Measurements from ENCODE around the gene KIF26B. TPM values are rescaled to one million over a fixed set of nuclear protein-coding genes. Genes with fewer than 3 reads are reported as not detected.

KIF26B gene
- total RNA-seq, 1 experiment from 2014 or later = 2.1 TPM

DNA sequence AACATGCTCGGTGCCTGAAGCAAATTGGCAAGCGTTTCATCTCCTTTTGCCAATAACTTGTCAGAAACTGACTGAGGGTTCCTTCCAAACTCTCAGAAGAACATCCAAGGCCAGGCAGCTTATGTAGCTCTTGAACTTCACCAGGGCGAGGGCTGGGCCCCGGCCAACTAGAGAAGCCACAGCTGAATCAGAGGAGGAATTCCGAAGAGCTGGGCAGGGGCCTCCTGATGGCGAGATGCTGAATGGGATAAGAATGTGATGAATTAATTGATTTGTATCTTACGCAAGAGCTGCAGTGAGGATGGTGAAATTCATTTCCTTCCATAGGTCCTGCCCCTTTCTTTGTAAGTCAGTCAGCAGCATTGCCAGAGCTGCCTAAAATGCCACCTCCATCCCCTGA, 345.8 kb downstream of the KIF26B start:
- peak; percentile 47 for DNase-seq (ENCODE audit: low spot score)

DNA sequence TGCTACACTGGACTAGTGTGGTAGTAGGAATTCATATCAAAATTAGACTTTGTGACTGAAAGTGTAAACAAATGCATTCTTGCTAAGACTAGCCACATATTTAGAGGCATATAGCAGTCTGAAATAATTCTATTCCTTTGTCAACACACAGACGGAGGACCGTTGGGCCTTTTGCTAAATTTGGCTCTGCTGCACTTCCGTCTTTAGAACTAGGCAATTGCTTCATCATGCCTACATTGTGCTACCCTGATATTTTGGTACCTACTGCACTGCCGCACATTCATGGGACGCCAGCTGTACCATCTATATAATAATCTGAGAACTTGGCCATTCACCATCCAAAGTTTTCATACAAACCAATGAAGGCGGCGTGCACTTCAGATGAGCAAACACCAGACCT, 346.8 kb downstream of the KIF26B start:
- no peak for DNase-seq (ENCODE audit: low spot score)

DNA sequence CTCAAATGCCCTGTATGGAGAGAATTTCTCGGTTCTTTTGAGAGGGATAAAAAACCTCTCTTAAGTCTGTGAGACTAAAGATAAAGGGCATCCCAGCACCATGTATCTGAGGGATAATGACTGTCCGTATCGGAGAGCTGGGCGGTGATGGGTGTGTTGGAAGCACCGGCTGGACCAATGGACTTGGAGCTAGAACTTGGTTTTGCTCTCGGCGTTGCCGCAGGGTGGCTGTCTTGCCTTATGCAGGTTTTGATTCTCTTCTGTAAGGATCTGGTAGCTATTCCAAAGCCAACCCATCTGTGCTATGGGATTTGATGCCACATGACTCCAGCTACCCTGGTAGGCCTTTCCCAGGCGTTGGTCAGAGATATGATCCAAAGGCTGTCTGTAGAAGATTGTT, 348.8 kb downstream of the KIF26B start:
- DNase-seq (ENCODE audit: low spot score) = no peak

DNA sequence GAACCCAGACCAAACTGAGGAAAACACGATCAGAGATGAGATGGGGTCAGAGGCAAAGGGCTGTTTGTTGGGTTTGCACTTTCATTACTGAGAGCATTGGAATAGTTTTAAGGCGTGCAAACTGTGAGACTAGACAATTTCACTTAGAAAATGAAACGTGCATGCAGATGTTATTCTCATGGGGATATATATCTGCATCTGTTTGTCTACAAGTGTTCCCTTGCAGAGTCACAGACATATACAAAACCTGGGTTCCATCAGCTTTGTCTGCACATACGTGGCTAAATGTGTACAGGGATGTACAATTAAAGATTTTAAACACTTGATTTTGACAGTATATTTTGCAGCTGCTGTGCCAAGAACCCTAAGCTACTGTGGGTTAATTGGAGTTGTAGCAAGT, 355.4 kb downstream of the KIF26B start:
- no peak for DNase-seq (ENCODE audit: low spot score)

DNA sequence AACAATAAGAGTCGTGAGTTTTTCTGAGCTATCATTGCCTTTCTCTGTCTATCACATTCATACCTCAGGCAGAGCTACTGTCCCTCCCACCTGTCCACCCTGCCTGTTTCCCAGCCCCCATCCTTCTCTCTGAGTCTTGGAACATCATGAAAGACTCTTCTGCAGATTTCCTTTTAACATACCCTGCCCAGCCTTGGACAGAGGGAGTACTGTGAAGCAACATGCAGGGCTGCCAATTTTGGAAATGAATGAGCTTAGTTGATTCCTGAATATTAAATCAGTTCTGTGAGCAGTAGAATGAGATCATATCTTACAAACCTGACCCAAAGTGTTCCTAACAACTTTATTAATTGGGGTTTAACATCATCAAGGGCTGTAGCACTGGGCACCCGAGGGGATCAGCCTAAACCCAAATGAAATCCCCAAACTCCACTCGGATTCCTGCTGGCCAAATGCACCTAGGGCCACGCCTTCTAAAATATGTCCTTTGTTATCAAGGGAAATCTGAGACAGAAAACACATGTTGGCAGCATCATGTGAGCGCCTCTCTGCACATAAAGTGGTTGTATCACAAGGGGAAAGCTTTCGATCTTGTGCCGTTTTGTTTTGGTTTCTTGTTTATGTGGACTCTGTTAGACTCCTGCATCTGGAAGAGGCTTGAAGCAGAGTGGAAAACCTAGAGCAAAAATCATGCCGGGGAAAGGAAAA, 357.6 kb downstream of the KIF26B start:
- DNase-seq (ENCODE audit: low spot score) = peak; percentile 30

DNA sequence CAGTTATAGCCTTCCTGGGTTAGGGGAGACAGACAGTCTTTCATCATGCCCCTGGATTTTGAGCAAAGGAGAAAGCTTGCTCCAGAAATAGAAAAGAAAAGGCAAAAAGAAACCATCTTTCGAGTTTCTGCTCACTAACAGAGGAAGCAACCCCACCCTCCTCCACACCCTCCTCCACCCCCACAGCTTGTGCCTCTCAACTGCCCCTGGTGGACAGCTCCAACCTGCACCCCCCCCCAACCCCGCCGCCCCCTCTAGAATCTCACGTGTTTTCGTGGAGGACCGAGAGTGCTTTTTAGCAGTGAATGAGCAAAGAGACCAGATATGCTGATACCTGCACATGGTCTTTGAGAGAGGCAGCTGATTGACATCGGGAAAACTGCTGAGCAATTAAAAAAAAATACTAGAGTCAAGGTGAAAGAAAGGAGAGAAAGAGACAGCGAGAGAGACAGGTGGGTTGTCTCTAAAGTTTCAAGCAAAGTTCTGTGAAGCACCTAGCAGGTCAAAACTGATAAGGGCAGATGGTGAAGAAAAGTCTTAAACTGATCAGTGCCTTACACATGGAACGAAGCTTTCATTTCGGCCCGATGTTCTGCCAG, 358.3 kb downstream of the KIF26B start:
- peak; percentile 63 for DNase-seq (ENCODE audit: low spot score)

DNA sequence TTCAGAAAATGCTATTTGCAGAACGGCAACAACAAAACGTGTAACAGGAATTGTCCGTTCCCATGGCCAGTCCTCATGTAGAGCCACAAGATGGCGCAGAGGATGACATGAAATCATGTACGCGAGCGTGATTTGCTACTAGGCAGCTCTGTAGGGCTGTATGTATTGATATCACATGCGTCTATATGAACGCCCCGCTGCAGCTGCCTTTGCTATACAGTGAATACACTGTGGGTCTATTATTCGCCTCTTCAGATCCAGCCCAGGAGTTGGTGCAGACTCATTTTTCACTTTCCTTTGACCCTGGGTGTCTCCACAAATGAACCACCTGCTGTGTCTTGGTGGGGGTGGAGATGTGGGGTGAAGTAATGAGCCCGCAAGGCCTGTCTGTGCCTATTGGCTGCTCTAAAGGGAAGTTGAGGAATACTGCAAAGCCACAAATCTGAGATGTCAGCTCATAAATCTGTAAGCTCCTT, 361.5 kb downstream of the KIF26B start:
- DNase-seq (ENCODE audit: low spot score) = no peak

DNA sequence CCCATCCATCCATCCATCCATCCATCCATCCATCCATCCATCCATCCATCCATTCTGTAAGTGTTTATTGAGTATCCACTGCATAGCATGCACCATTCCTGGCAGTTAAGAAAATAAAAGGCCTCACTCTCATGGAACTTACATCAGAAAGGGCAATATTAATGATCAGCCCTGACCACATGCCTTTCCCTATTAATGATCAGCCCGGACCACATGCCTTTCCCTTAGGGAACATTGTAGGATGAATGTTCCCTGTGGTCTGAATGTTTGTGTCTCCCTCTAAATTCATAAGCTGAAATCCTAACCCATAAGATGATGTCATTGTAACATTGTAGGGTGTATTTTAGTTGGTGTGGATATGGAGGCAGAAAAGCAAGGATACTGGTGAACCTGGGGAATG, 365.8 kb downstream of the KIF26B start:
- no peak for DNase-seq (ENCODE audit: low spot score)

DNA sequence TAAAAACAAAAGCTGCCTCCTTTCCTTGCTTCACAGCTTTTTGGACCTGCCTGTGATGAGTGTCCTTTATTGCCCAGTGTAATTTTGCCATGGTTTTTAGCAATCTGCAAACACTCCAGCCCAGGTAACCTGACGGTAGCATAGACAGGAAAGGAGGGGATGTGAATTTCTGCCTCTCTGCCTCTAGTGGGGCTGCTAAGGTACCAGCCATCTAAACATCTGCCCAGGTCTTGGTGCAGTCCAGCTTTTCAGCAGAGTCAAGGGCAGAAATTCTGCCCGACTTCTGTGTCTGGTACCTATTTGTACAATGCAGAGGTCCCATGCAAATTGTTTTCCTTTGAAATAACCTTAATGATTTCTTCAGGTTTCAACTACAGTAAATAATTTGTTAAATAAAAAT, 371.4 kb downstream of the KIF26B start:
- DNase-seq (ENCODE audit: low spot score) = no peak

DNA sequence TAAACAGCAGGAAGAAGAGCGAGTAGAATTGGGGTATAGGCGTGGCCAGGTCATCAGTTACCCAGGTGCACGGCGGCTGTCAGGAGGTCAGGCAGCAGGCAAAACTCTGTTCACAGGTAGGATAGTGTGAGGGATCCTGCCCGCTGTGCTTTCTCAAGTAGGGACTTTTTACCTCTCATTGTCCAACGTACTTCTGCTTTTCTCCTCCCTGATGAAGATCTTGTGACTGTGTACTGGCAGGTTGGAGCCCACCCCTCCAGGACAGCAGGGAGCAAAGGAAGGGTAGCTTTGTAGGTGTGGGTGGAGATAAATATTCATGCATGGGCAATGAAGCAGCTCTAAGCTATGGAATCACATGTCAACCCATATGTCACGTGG, 373.5 kb downstream of the KIF26B start:
- DNase-seq (ENCODE audit: low spot score) = no peak

DNA sequence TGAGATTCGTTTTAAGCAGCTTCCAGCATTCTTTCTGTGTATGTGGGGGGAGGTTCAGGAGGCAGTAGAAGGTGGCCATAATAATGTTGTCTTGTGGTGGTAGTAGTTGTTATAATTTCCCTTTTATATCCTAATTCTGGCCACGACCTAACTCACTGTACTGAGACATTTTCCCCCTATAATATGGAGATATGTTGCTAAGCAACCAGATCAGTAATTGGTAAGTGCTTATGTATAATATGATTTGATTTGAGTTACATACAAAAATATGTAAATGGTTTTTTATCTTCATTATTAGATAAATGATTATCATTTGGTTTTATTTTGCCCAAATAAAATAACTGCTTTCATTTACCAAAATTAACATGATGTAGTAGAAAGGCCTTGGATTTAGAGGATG, 376.2 kb downstream of the KIF26B start:
- DNase-seq (ENCODE audit: low spot score) = no peak

DNA sequence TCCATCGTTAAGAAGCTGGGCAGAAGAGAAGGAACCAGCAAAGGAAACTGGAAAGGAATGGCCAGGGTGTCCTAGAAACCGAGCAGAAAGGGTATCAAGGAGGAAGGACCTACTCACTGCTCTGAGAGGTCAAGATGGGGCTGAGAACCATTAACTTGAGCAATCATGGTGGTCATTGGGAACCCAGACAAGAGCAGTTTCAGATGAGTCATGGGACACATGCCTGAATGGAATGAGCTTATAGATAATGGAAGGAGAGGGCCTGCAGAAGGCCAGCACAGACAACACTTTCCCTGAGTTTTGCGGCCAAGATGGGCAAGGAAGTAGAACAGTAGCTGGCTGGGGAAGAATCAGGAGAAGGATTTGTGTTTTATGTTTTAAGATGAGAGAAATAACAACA, 383.2 kb downstream of the KIF26B start:
- DNase-seq (ENCODE audit: low spot score) = no peak

DNA sequence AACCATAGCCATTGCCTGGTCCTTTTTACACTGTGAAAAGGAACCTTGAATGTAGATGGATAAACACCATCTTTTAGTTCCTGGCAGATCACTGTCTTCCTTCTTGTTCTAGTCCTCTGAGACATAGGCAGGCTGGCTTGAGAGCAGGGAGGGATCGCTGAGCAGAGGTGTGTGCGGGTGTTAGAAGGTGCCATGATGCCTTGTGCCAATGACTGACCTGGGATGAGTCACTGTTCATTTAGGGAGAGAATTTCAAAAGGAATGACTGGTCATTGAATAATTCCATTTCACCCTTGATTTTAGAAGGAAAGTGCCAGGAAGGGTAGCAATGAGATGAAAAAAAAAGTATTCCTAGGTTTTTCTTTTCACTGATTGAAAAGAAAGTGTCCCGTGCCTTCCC, 383.9 kb downstream of the KIF26B start:
- DNase-seq (ENCODE audit: low spot score) = no peak

DNA sequence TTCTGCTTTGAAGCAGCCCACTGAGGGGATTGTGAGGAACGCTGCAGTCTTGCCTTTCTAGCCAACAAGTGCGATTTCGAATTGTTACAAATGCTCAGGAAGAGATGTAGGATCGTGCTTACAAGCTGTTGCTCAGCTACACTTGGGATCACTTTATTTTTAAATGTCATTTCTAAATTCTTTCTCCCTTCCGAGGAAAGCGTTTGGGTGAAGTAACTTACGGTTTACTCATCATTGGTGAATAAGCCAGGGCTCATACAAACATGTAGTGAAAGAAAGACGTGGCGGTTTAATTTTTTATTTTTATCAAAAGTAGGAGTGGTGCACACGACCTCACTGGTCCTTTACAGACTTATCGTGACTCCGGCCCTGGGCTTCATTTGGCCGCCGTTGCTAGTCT, 386.6 kb downstream of the KIF26B start:
- DNase-seq (ENCODE audit: low spot score) = no peak

DNA sequence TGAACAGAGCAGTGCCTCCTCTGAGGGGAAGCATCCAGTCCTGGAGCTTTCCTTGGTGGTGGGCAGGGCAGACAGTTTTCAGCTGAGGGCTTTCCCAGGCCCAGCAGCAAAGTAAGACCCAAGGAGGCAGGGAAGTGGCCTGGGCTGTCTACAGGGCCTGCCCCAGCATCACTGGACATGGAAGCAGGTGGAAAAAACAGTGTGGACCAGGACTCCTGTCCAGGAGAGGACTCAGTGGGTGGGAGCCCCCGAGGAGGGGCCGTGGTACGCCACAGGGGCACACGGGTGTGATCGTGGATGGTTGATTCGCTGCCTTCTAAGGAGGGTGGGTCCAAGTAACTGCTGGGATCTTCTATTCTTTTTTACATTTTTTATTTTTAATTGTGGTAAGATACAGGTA, 387.6 kb downstream of the KIF26B start:
- no peak for DNase-seq (ENCODE audit: low spot score)

DNA sequence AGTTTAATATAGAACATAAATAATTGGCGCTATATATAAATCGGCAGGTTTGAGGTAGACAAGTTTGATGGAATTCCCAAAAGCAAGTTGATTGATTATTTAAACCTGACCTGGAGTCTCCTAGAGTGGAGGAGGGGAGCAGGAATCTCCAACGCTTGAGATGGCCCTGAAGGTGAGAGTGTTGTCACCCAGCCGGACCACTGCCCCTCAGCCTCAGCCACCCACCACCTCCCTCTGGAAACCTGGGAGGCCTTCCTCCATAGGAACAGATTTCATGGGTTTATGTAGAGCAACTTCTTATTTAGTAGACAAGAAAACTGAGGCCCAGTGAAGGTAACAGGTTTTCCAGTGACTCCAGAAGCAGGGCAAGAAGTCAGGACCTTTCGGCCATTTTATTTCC, 389.5 kb downstream of the KIF26B start:
- DNase-seq (ENCODE audit: low spot score) = no peak

DNA sequence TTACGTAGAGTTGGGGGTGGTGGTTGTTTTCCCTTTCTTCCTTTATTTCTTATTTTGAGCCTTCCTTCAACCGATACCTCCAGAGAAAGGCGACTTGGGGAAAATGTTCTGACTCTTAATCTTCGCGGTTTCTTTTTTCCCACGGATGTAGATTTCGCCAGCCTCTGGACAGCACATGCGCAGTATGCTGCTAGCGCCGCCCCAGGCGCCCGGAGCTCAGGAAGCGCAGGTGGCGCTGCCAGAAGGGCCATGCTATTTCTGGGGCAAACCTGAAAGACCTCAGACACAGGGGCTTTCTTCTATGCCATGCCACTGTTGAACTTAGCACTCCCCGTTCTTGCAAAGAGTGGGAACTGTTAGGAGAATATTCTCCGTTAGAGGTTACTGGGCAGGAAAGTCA, 392.1 kb downstream of the KIF26B start:
- no peak for DNase-seq (ENCODE audit: low spot score)

DNA sequence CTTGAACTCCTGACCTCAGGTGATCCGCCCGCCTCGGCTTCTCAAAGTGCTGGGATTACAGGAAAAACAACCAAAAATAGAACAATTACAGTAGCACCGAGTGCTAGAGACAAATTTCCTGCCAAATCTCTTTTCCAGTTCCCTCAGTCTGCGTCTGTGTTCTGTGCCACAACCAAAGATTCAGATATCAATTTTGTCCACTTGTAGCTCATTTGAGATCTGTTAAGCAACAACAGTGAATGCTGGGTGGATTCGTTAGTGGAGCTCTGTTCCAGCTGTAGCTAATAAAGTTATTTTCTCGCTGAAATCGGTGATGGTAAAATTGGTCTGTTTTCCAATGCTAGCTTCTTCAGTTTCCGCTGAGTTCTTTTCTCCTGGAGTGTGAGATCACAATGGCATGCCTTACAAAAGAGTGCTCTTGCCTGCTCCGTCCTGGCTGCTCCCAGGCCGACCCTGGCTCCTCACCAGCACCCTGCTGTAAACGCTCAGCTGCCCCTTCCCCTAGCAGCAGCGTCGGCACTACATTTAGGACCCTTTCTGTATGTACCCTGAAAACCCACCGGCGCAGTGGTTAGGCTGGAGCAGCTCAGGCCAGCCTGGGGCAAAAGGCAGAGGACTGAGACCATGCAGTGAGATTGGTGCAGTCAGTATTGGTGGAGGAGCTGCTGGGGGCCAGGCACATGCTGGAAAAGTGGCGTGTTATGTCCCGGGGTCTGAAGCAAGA, 395.4 kb downstream of the KIF26B start:
- DNase-seq (ENCODE audit: low spot score) = no peak

DNA sequence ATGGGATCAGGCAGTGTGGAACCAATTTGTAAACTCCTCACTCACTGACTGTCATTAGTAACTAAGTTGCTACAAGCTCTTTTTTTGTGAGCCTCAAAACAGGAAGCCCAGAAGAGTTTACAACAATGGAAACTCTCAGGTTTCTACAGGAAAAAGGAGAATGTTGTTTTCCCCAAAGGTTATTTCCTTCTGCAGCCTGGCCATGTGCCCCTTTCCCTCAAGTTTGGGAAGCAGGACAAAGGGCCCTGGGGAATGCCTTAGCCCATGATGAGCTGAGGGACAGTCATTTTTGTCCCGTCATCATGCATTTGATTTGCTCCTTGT, 395.9 kb downstream of the KIF26B start:
- no peak for DNase-seq (ENCODE audit: low spot score)

DNA sequence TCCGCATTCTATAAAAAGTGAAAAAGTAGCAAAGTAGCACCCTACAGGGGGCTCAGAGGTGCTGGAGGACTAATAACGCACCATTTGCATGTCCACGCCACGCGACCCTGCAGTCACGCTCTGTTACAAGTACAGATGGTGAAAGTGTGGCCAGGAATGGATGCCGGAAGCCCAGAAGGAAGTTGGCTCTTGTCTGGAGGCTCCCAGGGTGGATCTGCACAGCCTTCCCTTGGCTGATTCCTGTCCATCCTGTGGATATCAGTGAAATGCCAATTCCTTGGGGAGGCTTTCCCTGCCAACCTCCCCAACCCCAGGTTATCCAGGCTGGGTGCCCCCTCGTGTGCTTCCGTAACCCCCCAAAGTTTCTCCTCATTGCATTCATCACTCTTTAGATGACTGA, 396.8 kb downstream of the KIF26B start:
- no peak for DNase-seq (ENCODE audit: low spot score)

DNA sequence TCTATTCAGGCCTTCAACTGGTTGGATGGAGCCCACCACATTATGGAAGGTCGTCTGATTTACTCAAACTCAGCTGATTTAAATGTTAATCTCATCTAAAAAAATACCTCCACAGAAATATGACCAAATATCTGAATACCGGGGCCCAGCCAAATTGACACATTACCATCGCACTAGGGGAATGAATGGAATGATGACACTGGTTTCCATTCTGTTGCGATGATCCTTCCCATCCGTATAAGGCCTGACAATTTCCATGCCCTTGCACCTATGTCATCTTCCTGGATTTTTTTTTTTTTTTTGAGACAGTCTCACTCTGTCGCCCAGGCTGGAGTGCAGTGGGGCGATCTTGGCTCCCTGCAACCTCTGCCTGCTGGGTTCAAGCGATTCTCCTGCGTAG, 397.5 kb downstream of the KIF26B start:
- no peak for DNase-seq (ENCODE audit: low spot score)

DNA sequence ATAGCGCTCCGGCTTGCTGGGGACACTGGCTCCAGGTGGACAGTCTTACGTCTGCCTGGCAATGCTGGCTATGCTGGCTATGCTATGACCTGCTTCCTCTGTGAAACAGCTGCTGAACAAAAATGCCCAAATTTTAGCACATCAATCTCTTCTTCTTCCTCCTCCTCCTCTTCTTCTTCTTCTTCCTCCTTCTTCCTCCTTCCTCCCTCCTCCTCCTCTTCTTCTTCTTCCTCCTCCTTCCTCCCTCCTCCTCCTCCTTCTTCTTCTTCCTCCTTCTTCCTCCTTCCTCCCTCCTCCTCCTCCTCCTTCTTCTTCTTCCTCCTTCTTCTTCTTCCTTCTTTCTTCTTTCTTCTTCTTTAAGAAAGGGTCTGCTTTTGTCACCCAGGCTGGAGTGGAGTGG, 401.3 kb downstream of the KIF26B start:
- no peak for DNase-seq (ENCODE audit: low spot score)

DNA sequence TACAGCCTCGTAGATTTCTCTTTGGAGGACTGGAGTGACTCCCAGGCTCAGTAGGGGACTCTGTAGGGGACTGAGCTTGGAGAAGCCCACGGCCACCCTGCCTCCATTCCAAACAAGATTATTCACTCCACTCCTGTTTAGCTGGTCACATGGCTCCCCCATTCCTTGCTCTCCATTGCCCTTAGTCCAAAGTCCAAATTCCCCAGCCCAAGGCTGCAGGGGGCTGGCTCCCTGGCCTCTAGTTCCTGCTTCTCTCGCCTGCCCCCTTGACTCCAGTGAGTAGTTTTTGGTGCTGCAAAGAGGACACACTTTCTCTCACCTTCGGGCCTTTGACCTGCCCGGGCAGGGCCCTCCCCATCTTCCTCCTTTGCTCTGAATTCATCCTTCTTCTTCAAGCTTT, 403.3 kb downstream of the KIF26B start:
- no peak for DNase-seq (ENCODE audit: low spot score)
